ENCODE measurements around the gene MICU2.

GRCh38 chr13:21620861-21621260 is 16.9 kb upstream of the MICU2 start:
- no peak for TF ChIP-seq CTCF (IDR thresholded peaks at IDR 0.05)
- TF ChIP-seq POLR2A (IDR thresholded peaks at IDR 0.05) = no peak

Data from prostate gland (tissue), 2 donors.